Stimulated activated CD4-positive, alpha-beta T cell treated with anti-CD3 and anti-CD28 coated beads, Interleukin-1b, Interleukin-23, amount 100 ng/mL, for 1 hour (primary cell): ENCODE results near the gene OTUB2.
A peak's percentile ranks its signal among the peaks of the same experiment; 100 is the strongest.
"Not testable (repeated sequence)": the region's sequence is repeated elsewhere in the genome, so short reads cannot be mapped to it uniquely, and the experiment has no call there.

ENCODE experiments used
- DNase-seq, 2 donors: peaks; one replicate each; pipeline ENCODE4 v3.0.0-alpha.2; 2020; ENCODE audit warnings: low read depth in 2 of 2

Gene OTUB2

GRCh38 chr14:94056579-94057308 is 30.6 kb downstream of the OTUB2 start:
- DNase-seq, result no peak

DNA sequence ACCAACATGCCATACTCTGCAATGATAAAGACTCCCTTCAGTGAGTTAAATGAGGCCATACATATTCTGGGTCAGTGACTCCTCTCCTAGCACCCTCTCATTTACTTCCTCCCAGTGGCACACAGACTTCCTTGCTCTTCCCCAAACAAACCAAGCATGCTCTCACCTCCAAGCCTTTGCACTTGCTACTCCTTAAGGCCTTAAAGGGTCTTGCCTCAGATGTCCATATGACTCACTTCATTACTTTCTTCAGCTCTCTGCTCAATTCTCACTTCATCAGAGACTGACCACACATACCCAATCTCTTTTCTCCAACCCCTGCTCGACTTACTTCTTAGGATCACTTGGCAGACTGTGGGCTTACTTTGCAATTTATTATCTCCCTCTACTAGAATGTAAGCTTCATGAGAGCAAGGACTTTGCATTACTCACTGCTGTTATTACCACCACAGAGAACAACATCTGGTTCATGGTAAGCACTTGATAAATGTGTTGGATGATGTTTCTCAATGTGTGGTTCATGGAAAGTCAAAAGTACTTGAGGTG is 32.1 kb downstream of the OTUB2 start:
- DNase-seq, result no peak

- DNase-seq, result no peak
These were observed 32.6 kb downstream of the OTUB2 start for GRCh38 chr14:94058674-94059138.

- DNase-seq, result no peak
These were observed 33.9 kb downstream of the OTUB2 start for GRCh38 chr14:94059998-94060397.

GRCh38 chr14:94062344-94062940 is 36.3 kb downstream of the OTUB2 start:
- no peak for DNase-seq

- no peak for DNase-seq
These were observed 40.0 kb downstream of the OTUB2 start for GRCh38 chr14:94066089-94066676.

DNA sequence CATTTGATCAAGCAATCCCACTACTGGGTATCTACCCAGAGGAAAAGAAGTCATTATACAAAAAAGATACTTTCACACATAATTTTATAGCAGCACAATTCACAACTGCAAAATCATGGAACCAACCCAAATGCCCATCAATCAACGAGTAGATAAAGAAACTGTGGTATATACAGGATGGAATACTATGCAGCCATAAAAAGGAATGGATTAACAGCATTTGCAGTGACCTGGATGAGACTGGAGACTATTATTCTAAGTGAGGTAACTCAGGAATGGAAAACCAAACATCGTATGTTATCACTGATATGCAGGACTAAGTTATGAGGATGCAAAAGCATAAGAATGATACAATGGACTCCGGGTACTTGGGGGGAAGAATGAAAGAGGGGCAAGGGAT is 45.9 kb downstream of the OTUB2 start:
- DNase-seq, result not testable (repeated sequence)

DNA sequence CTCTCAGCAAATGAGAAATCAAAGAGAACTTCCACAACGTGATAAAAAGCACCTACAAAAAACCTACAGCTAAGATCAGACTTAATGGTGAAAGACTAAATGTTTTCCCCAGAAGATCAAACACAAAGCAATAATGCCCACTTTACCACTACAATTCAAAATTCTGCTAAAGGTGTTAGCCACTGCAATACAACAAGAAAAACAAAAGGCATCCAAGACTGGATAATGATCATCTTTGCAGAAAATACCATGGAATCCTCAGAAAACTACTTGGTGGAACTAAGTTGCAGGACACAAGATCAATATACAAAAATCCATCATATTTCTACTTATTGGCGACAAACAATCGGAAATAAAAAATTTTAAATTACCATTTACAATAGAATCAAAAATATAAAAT is 48.4 kb downstream of the OTUB2 start:
- DNase-seq, result no peak

- no peak for DNase-seq
These were observed 48.9 kb downstream of the OTUB2 start for GRCh38 chr14:94075008-94075407.

DNA sequence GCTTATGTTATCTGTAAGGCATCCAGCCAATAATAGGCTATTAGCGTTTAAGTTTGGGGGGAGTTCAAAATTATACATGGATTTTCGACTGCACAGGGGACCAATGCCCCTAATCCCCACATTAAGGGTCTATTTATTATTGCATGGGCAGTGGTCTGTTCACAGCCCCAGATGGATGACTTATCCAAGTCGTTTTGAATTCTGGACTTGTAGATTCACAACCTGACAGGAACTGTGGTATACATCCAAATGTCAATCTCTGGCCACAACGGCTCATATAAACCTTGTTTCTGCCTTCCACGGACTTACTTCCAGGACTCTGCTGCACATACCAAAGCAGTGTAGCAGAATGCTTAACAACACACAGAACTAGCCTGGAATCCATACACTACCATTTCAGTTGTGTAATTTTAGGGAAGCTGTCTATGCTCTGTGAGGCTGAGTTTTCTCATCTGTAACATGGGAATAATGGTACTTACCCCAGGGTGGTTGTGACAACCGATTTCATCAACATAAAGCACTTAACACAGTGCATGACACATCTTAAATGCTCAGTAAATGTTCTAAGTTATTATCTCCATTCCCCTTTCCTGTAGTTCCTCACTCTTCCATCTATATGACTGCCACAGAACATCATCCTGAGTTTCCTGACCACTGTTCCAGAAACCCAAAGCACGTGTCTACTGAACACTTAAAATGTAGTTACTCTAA is 51.1 kb downstream of the OTUB2 start:
- no peak for DNase-seq

- DNase-seq, result no peak
These were observed 51.7 kb downstream of the OTUB2 start for GRCh38 chr14:94077823-94078222.

- no peak for DNase-seq
These were observed 53.9 kb downstream of the OTUB2 start for GRCh38 chr14:94079891-94080620.

DNA sequence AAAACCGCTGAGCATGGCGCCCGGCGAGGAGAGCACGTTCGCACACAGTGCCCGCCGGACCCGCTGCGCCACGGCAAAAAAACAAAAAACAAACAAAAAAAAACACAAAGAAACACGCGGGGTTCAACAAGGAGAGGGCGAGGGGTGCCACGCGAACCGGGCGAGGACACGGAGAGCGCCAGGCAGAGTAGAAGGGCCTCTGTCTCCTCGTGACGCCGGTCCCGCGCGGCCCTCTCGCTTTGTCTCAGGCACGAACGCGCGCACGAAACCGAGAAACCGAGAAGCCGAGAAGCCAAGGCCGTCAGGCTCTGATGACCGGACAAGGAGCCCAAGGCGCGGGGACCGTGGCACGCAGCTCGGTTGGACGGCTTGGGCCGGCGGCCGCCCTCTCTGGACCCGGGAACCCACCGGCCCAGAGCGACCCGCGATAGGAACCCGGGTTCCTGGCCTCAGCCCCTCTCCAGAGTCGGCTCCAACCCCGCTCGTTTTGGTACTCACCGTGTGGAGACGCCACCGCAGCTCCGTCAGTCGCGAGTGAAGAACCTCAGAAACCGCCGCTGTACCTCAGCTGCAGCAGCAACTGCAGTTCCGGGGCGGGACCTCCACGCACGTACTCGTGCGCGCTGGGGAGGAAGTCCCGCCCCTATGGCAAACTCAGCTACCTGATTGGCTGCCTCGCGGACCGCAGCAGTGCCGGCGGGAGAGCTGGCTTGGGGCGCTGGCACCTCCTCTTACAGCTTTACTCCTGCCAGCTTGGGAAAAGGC is 54.7 kb downstream of the OTUB2 start, which contains the start of the genes DDX24 and IFI27L1:
Gene DDX24 (minus strand): TSS at position 582 of the 765 bp plus-strand sequence. CDS start 1,460 bp downstream, outside the sequence.
Gene IFI27L1 (plus strand): TSS at position 690 of the 765 bp plus-strand sequence. CDS start 15,628 bp downstream, outside the sequence.
- DNase-seq, result peak; percentile 90 to 92

- no peak for DNase-seq
These were observed 55.3 kb downstream of the OTUB2 start for GRCh38 chr14:94081386-94081820.

DNA sequence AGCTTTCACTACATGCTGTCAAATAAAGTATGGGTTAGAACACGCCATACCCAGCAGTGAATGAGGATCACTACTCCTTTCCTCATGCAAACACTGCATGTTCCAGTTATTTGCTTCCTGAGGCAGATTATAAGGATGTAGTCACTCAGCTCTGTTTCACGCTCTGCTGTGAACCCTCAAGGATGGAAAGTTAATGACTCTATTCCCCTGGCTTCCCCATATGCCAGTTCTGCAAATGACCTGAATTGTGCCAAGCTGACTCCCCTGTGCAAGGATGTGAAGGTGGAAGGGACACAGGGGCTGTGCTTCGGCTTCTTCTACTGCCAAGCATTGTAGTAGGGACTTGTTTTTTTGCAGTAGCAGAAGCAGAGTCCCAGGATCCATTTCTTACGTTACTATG is 61.8 kb downstream of the OTUB2 start:
- DNase-seq, result no peak

- no peak for DNase-seq
These were observed 62.4 kb downstream of the OTUB2 start for GRCh38 chr14:94088516-94088915.

- no peak for DNase-seq
These were observed 63.3 kb downstream of the OTUB2 start for GRCh38 chr14:94089479-94089878.

DNA sequence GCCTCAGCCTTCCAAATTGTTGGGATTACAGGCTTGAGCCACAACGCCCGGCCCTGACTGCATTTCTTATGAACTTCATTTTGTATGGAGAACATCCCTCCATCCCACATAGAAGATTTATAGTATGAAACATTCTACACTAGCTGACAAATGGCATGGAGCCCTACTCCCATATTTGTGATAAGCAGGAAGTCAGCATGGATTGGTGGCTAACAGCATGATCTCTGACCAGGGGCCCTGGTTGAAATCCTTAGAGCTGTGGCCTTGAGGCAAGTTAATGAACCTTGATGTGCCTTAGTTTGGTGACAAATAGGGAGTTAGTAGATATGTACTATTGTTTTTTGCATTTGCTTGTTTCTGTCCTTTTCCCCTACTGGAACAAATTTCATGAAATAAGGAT is 67.3 kb downstream of the OTUB2 start:
- DNase-seq, result no peak

GRCh38 chr14:94097091-94097490 is 71.0 kb downstream of the OTUB2 start:
- DNase-seq, result no peak
